ENCODE measurements around the gene ST8SIA6.

GRCh38 chr10:17465328-17466125 is 11.1 kb upstream of the ST8SIA6 start:
- TF ChIP-seq CTCF (conservative IDR thresholded peaks at IDR 0.05; ENCODE audit: low read depth, low read length), result no peak
- TF ChIP-seq EZH2phosphoT487 (IDR thresholded peaks at IDR 0.05; ENCODE audit: borderline replicate concordance, low read length), result no peak
